UCSD-AML1 (cell line): ENCODE results near the gene VTN.

Experiments
- DNase-seq: peaks from one replicate; lab custom pipeline; 2025; ENCODE audit not compliant: unreplicated experiment; lab: John Stamatoyannopoulos, UW

VTN gene

DNA sequence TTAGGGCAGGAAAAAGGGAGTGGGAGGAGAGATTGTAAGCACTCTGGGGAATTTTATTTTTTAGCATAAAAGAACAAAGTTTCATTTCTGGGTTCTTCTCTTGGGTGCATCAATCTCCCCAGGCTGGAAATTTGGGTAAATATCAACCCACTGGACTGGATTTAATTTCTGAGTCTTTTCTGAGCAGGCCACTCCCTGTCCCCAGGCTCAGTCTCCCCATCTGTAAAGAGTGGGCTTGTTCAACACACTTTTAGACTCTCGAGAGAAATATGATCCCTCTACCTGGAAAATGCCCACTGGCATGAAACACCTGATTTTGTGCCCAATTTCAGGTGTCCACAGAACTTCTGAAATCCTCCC, 617 bp upstream of the VTN start:
- DNase-seq = no peak

DNA sequence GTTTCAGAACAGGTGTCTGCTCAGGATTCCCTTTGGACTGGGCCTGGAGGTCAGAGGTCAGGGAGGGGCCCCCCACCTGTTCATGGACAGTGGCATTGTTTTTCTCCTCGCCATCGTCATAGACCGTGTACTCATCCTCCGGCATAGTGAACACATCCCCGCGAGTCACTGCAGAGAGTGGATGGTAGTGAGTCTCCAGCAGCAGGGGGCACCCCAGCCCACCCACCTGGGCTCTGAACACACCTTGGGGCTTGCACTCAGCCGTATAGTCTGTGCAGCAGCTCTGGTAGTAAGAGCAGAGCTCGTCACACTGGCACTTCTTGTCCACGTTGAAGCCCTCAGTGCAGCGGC, 448 bp downstream of the VTN start:
- DNase-seq = no peak

DNA sequence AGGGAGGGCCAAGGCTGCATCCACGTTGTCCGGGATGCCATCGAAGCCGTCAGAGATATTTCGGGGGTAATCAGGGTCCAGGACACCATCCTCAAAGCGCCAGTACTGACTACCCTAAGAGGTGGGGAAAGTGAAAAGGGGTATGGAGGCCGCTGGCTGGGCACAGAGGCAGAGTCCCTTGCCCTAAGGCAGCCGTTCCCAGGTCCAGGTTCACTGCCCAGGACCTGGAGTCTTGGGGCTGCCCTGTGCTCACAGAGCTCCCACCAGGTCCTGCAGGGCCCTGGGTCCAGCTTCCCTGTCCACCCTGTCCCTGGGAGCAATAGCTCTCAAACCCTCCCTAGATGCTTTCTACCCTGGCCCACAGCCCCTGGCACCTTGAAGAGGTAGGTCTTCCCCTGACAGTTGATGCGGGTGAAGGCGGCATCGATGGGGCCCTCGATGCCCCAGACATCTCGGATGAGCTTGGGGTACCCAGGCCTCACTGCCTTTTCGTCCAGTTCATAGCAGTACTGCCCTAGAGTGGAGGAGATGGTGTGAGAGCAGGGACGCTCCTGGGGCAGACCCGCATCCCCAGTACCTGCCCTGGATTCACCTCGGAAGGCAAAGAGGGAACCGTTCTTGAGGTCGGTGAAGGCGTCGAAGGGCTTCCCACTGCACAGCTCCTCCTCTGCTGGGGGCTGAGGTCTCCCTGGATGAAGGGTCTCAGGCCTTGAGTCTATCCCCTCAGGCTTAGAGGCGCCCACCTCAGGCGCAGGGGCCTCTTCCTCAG, 1.0 kb downstream of the VTN start:
- DNase-seq = no peak

DNA sequence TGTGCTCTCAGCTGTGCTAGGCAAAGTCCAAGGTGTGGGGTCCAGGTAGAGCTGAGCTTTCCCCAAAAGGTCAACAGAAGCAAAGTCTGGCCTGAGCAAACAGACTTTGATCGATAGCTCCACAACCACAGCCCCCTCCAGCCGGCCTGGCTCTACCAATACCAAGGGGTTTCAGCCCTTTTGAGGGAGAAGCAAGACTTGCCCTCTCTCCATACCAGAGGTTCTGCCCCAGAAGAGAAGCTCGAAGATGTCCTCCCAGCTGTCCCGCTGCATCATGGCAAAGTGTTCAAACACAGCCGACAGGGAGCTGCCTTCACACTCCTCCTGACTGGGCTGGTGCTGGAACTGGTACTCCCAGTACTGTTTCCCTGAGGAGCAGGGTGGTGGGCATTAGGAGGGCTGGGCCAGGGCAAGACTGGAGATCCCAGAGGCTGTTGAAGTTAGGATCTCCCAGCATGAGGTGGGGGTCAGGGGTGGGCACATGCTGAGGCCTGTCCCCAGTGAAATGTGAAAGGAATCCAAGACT, 1.7 kb downstream of the VTN start:
- DNase-seq = no peak

DNA sequence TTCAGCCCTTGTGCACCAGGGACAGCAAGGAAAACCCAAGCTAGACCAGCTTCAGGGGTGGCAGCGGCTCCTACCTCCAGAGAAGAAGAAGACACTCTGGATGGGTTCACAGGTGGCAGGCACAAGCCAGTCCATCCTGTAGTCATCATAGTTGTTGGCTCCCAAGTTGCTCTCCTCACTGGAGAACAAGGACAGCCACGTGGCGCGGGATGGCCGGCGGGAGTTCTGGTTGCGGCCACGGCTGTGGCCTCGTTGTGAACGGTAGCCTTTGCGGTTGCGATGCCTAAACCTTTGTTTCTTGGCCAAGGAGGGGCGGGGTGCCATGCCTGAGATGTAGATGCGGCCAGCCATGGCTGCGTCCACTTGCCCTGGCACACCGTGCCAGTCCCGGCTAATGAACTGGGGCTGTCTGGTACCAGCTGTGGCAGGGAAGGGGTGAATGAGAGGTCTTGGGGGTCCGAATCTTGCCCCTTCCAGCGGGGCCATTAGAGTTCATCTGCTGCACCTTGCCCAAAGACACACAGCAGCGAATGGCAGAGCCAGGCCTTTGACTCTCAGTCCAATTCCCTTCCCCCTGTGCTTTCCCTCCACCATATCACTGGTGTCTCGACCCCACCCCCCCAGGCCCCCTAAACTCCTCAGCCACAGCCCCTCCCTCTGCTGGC, 2.3 kb downstream of the VTN start:
- DNase-seq = no peak

DNA sequence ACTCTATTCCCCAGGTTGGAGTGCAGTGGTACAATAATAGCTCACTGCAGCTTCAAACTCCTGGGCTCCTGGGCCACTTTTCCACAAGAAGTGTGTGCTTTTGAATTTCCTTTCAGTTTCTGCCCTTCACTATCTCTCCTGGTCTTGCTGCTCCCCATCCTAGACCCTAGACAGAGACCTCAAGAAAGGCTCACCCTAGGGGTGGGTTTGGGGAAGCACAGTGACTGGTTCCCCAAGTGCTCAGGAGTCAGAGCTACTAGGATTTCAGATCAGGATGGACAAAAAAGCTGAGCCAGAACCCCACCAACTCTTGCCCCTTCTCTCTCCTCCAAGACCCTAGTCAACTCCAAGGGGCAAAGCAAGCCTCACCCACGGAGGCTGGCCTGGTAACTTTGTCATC, 3.5 kb downstream of the VTN start:
- no peak for DNase-seq

DNA sequence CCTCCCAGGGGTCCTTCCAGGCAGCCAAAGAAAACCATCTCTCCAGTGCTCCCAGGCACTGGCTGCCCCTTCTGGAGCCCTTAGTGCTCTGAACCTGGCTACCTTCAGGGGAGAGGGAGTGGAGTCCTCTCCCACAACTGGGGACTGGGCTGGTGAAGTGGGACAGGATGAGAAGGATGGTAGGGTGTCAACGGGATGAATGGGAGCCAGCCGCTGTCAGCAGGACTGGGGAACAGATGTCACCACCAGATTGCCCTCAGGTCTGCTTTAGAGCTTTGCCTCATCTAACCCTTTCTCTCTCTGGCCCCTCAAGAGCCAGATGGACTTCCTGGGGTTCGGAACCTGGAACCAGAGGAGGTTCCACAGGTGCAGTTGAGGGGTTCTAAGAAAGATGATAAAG, 4.6 kb downstream of the VTN start:
- no peak for DNase-seq

DNA sequence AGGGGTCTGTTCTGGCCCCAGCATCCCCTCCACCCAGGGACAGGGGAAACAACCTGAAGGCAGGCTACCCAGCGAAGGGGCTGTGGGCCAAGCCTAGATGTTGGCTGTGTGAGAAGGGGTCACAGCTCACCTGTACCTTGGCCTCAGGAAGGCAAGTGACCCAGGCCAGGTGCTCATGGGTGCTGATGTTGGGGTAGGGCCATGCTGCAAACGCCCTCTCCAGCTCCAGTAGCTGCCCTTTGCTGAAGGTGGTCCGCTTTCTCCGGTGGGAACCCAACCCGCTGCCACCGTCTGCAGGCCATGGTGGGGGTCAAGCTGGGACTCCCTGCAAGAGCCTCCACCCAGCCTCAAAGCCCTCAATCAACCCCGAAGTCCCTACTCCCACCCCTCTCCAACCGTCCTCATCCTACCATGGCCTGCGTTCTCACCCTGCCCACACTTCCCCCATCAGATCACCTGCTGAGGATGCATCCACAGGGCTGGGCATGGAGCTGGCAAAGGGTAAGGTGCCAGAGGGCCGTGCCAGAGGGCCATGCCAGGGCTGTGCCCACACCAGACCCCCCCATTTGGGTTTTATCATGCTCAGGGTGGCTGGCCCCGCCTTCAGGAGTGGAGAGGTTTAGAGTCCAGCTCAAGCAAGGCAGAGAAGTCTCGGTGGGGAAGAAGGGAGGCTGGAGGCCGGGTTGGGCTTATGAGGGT, 5.3 kb downstream of the VTN start, which contains the start of gene SEBOX:
Gene SEBOX, minus strand, starts transcription at position 535 of the 699 bp plus-strand sequence. Its CDS starts 48 bp downstream, at position 487.
- DNase-seq = no peak

DNA sequence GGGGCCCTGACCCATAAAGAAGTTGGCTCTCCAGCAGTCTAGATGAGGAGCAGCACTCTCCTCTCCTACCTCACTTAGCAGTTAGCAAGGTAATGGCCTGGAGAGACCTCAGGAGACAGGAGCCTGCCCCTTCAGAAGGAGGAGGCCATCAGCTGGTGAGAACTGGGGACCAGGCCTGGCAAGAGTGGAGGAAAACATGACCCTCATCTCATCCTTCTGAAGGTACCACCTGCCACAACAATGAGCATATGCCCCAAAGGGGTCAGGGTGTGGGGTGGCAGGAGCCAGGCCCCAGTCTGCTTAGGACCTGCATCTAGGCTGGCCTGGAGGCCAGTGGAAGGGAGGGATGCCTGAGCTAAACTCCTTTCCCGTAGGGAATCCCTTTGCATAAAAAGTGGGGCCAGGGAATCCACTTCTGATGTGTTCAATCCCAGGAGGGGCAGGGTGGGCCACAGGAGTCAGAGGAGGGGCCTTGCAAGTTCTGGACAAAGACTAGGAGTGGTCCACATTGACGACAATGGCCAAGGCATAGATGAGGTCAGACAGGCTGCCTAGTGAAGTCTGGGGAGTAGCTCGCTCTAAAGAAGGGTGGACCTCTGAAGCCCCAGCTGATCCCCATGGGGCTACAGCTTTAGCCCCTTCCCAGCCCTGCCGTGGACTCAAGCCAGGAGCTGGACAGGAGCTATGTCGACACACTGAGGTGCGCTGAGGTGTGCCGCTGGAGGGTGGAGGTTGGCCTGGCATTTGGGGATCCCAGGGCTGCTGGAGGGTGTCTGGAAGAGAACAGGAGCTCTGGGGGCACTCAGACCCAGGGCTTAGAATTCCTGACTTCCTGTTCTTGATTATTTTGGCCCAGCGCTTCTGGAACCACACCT, 6.1 kb downstream of the VTN start:
- DNase-seq = no peak

DNA sequence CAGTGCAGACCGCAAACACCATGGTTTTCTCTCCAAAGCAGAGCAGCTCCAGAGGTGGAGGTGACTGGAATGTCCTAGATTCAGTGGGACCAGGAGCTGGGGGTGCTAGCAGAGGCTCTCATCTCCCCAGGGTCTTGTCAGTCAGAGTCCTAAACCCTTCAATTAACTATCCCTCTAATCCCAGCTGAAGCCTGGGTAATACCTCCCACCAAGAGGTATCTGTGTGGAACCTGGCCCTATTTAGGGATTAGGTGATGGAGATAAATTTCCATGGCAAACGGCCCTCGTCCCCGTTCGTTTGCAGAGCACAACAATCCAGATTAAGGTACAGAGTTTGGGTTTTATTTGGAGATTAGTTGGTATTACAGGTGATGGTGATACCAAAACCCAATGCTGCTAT, 6.9 kb downstream of the VTN start:
- DNase-seq = no peak

DNA sequence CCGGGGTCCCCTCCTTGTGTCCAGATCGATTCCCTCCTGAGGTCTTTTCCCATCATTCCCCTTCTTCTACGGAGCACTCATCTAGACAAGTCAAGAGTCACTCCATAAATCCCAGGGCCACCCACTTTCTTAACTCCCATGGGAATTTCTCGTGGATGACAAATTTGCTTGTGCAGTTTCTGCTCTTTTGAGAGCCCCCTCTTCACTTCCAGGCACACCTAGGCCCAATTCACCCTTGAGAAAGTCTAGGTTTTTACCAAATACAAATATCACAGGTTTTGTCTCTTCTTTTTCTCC, 12.3 kb downstream of the VTN start:
- no peak for DNase-seq

DNA sequence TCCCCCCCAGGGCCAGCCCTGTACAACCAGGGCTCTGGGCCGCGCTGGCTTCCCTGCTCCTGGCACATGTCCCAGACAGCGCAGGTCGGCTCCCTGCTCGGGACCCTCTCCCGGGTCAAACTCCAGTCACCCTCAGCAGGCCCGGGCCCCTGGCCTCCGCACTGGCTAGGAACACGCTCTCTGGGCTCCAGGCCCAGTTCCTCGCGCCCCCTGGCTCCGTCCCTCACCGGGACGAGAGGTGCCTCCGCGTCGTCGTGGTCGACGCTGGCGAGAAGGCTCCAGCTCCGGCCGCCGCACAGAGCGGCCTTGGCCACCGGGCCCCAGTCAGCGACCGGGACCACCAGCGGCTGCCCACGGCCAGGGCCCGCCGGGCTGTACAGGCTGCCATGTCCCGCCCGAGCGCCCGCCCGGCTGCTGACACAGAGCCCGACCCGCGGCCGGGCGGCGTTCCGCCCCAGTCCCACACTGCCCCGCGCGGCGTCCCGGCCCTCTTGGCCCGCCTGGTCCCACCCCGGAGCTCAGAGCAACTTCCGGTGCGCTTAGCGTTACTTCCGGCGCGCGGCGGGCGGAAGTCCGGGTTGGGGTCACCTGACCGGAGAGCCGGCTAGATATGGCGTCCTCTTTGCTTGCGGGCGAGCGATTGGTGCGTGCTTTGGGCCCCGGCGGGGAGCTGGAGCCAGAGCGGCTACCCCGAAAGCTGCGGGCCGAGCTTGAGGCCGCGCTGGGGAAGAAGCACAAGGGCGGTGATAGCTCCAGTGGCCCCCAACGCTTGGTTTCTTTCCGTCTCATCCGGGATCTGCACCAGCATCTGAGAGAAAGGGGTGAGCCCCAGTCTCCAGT, 12.8 kb downstream of the VTN start, which contains the start of gene POLDIP2:
Gene POLDIP2, minus strand, starts transcription at position 467 of the 840 bp plus-strand sequence. Its CDS starts 79 bp downstream, at position 388.
- peak; percentile 96 for DNase-seq

DNA sequence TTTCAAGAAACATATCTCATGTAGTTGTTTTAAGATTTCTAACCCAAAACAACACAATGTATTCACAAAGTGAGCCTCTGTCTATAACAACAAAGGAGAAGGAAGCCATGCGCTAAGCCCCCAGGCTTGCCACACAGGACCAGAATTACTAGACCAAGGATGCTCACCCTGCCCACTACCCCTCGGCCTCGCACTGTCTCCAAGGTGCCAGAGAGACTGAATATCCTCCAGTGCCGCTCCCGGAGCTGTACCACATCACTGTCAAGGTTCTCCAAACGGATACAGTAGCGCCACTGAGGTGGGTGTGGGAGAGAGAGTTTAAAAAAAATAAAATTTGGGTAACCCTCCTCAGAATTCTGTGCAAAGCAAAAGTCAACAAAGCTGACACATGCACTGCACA, 19.8 kb downstream of the VTN start:
- no peak for DNase-seq

DNA sequence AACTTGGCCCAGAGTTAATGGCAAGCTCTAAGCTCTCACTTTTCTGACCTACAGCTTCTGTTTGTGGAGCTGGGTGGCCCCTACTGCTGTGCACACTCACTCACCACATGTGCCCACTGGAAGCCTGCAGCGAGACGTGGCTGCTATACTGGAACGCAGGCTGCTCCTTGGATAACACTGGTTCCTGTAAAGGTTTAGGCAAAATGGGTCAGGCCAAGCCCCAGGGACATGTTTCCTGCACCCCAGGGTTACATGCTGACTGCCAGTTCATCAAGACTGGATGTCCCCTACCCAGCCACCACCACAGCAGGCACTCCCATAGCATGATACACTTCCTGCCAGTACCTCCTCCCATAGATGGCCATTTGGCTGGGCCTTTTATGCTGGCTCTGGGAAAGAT, 21.1 kb downstream of the VTN start:
- DNase-seq = no peak

DNA sequence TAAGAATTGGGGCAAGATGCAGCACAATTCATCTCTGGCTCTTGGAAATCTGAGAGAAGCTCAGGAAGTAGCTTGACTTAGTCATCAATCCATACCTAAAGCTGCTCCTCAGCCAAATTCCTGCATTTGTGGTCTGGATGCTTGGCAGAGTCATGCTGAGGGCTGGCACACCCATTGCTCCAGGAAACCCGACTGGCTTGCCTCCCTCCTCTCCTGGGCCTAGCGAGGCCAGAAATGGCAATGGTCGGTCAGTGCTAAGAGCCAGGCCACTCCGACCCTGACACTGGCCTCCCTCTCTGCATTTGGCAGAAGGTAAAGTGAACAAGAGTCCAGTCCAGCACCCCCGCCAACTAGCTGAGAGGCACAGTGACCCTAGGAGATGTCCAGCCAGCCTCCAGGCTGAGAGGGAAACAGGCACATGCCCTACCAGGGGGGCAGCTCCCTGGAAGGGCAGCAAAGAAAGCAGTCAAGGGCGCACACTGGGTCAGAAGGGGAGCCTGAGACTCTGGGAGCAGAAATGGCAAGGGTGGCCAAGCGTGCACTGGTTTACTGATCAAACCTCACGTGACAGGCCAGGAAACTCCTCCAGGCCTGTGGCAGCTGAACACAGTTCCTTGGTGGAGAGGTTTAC, 22.7 kb downstream of the VTN start:
- no peak for DNase-seq

DNA sequence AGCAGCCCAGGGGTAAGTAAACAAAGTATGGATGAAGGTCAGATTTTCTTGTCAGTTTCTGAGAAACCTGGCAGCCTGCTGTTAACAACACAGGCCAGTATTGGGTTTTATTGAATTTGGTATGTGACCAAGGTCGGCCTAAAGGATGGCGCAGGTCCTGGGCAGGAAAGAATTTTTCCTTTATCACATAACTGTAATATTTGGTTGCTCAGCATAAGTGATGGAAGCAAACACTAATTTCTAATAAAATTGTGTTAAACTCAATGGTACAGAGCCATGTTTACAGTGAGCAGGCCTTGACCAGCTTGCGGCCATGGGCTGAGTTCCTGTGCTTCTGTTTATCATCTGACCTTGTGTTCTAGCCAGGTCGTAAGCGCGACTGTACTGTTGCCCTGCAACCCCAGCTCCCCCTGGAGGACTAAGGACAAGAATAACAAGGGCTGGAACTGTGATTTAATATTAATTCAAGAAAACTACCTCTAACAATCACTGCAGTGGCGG, 23.3 kb downstream of the VTN start:
- DNase-seq = no peak

DNA sequence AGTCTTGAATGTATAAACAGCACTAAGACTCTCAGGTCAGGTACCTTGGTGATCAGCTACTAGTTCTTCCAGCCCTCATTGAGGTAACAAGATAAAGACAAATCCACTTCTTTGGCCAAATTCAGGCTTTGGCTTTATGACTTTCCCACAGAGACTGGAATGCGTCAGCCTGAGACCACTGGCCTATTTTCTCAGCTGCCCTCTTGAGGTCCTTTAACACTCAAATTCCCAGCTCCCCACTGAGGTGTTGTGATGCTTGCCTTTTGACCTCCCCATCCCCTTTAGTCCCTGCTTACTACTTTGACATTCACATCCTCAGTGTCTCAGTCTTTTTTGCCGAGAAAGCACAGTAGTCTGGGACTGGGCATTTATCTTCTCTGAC, 23.9 kb downstream of the VTN start:
- no peak for DNase-seq

DNA sequence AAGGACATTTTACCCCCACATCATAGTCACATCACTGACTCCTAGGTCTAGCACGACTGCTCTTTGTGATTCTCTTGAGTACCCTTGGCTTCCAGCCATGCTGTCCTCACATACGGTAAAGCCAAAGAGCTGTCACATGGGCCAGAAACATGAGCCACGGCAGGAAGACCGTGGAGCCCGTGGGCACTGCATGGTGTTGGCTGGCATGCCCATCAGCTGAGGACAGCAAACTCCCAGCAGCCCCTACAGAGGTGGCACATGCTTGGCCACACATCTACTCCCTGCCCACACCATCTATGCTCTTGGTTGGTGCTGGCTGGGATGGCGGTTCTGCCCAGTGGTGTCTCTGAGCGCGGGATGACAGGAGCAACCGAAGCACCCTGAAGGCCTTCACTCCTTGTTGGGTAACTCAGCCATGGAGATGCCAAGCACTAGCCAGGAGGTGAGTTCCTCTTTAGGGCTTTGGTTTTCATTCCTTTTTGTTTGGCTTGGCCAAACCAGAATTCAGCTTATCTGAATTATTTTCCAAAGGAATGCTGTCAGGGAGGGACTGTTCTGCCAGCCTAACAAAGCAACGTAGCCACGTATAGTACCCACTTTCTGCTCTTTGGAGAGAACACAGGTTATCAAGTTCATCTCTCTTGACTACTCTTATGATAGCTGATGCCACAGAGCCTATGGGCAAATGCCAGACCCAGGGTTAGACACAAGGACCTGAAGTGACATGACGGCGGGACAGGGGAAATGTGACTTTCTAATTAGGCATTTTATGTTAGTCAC, 24.5 kb downstream of the VTN start:
- DNase-seq = no peak

DNA sequence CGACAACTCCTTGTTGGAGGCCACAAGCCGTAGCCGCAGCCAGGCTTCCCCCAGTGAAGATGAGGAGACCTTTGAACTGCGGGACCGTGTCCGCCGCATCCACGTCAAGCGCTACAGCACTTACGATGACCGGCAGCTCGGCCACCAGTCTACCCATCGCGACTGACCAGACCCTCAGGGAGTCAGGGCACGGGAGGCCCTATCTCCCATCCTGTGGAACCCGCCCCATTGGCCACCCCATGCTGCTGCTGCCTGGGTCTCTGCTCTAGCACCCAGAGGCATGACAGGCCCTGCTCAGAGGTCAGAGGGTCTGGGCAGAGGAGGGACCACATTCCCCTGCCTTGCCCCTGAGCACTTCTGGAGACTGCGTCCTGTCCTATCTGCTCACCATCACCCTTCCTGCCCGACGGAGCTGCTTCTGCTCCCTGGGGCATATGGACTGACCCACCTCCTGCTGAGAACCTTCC, 25.6 kb downstream of the VTN start:
- no peak for DNase-seq
